Right lobe of liver (tissue), 4 donors: ENCODE measurements around the gene NKAIN2.

Experiments used
- POLR2A ChIP-seq: fragments of 450-650 bp; IDR thresholded peaks from one replicate; pipeline ENCODE4 v1.6.1; 2017; ENCODE audit warnings: antibody characterized with exemption, mild to moderate bottlenecking
- TF ChIP-seq, protein P1 (sequence below), 4 donors: fragments of 200-600 bp in 3 of 4; fragments of 450-650 bp in 1 of 4; IDR thresholded peaks; one replicate each; pipeline versions ENCODE4 v1.5.1 to v1.8.0; 2016 to 2022; ENCODE audit warnings: antibody characterized with exemption in 4 of 4, mild to moderate bottlenecking in 2 of 4
- donor health status: DM: no; HTN: no; CAD: no.
- donor health status: DM: no; HTN: no; CAD: no.
- donor health status: DM: no; HTN: yes; CAD: no.

- TF ChIP-seq, protein P1, sequence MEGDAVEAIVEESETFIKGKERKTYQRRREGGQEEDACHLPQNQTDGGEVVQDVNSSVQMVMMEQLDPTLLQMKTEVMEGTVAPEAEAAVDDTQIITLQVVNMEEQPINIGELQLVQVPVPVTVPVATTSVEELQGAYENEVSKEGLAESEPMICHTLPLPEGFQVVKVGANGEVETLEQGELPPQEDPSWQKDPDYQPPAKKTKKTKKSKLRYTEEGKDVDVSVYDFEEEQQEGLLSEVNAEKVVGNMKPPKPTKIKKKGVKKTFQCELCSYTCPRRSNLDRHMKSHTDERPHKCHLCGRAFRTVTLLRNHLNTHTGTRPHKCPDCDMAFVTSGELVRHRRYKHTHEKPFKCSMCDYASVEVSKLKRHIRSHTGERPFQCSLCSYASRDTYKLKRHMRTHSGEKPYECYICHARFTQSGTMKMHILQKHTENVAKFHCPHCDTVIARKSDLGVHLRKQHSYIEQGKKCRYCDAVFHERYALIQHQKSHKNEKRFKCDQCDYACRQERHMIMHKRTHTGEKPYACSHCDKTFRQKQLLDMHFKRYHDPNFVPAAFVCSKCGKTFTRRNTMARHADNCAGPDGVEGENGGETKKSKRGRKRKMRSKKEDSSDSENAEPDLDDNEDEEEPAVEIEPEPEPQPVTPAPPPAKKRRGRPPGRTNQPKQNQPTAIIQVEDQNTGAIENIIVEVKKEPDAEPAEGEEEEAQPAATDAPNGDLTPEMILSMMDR (IDR thresholded peaks at IDR 0.05), result no peak
- TF ChIP-seq POLR2A, result no peak
These were observed 420.1 kb downstream of the NKAIN2 start for GRCh38 chr6:124223611-124224345.
